Thymus (tissue), 11 donors: ENCODE results near the gene PARVA. TPM values are rescaled to one million over a fixed set of nuclear protein-coding genes. Genes with fewer than 3 reads are reported as not detected.

Source experiments
- DNase-seq, 9 donors: peaks; one replicate each; pipeline ENCODE4 v3.0.0-alpha.2; 2013; ENCODE audit warnings: low spot score in 9 of 9, low read depth in 6 of 9, missing footprints in 1 of 9
- H3K27ac ChIP-seq, 2 donors: one replicate each; pipeline ENCODE4 v1.5.1; 2013; ENCODE audit warnings: control low read depth in 1 of 2, low read depth in 1 of 2, low read length in 1 of 2, mild to moderate bottlenecking in 1 of 2, moderate library complexity in 1 of 2
- H3K27me3 ChIP-seq, 2 donors: one replicate each; pipeline ENCODE4 v1.5.1; 2013; ENCODE audit warnings: low read length in 1 of 2; ENCODE audit not compliant: control insufficient read depth in 2 of 2, insufficient read depth in 1 of 2
- H3K36me3 ChIP-seq, 2 donors: one replicate each; pipeline ENCODE4 v1.5.1; 2013; ENCODE audit warnings: low read length in 1 of 2, mild to moderate bottlenecking in 1 of 2, moderate library complexity in 1 of 2; ENCODE audit not compliant: control insufficient read depth in 2 of 2, insufficient read depth in 2 of 2
- H3K4me1 ChIP-seq, 2 donors: one replicate each; pipeline ENCODE4 v1.5.1; 2013; ENCODE audit warnings: low read length in 2 of 2; ENCODE audit not compliant: control insufficient read depth in 2 of 2, insufficient read depth in 2 of 2
- H3K4me3 ChIP-seq, 2 donors: one replicate each; pipeline ENCODE4 v1.5.1; 2013; ENCODE audit warnings: low read length in 2 of 2, control low read depth in 1 of 2, mild to moderate bottlenecking in 1 of 2
- H3K9me3 ChIP-seq, 2 donors: one replicate each; pipeline ENCODE4 v1.5.1; 2013; ENCODE audit warnings: low read length in 1 of 2, mild to moderate bottlenecking in 1 of 2; ENCODE audit not compliant: control insufficient read depth in 2 of 2, insufficient read depth in 1 of 2
- WGBS: extraction: QIAGEN DNeasy Blood & Tissue Kit; methylation state at CpG from one replicate; pipeline ENCODE4 v1.1.7; 2013; 5-methylcytosine and 5-hydroxymethylcytosine counted together
- polyA plus RNA-seq: library from polyadenylated mRNA; stranded (reverse); fragments of 200-250 nt; gene quantifications from one replicate; pipeline ENCODE4 v1.2.3, GENCODE V29; 2013
- total RNA-seq: library from RNA; stranded (reverse); fragments of 120-200 nt; gene quantifications from one replicate; pipeline ENCODE4 v1.2.4, GENCODE V29; 2013
- donor health status: healthy.

Gene PARVA
- total and polyA plus RNA-seq, 2 donors, result 2.9 to 7.8 TPM

GRCh38 chr11:12416552-12416951, 39.2 kb downstream of the PARVA start:
- H3K4me1 ChIP-seq, result no peaks in the 10 kb centered on the region
- no peaks in the 10 kb centered on the region for H3K9me3 ChIP-seq
- no peak overlapping the region for H3K4me3 ChIP-seq
- no peaks in the 10 kb centered on the region for H3K36me3 ChIP-seq
- H3K27ac ChIP-seq, result no peak overlapping the region
- no peak for DNase-seq
- WGBS, result 96% methylated on average over 6 of the region's 6 CpGs
- H3K27me3 ChIP-seq, result peaks cover 0 to 4% of the 10 kb centered on the region in 2 donors

GRCh38 chr11:12417691-12418611, 40.6 kb downstream of the PARVA start:
- no peak for DNase-seq
- Histone ChIP-seq H3K27me3 (peaks cover 0 to 4% of the 10 kb centered on the region in 2 donors), H3K4me3 (no peak overlapping the region), H3K9me3 (no peaks in the 10 kb centered on the region), H3K36me3 (no peaks in the 10 kb centered on the region), H3K27ac (no peak overlapping the region), H3K4me1 (no peaks in the 10 kb centered on the region)
- 81% methylated on average over 11 of the region's 11 CpGs for WGBS

GRCh38 chr11:12420040-12420439, 42.7 kb downstream of the PARVA start:
- Histone ChIP-seq H3K4me1 (no peaks in the 10 kb centered on the region), H3K9me3 (no peaks in the 10 kb centered on the region), H3K36me3 (no peaks in the 10 kb centered on the region), H3K27me3 (no peaks in the 10 kb centered on the region), H3K4me3 (no peak overlapping the region), H3K27ac (no peak overlapping the region)
- WGBS, result 94% methylated on average over 3 of the region's 3 CpGs
- no peak for DNase-seq

- Histone ChIP-seq H3K36me3 (no peaks in the 10 kb centered on the region), H3K27me3 (no peaks in the 10 kb centered on the region), H3K27ac (no peak overlapping the region), H3K4me1 (no peaks in the 10 kb centered on the region), H3K9me3 (no peaks in the 10 kb centered on the region), H3K4me3 (no peak overlapping the region)
- no peak for DNase-seq
- WGBS, result 95% methylated on average over 6 of the region's 6 CpGs
Observed at GRCh38 chr11:12420706-12421105, 43.3 kb downstream of the PARVA start.

- H3K4me3 ChIP-seq, result no peak overlapping the region
- H3K9me3 ChIP-seq, result no peaks in the 10 kb centered on the region
- no peaks in the 10 kb centered on the region for H3K27me3 ChIP-seq
- DNase-seq, result no peak
- 80% methylated on average over 1 of the region's 1 CpG for WGBS
- H3K4me1 ChIP-seq, result no peaks in the 10 kb centered on the region
- H3K27ac ChIP-seq, result no peak overlapping the region
- H3K36me3 ChIP-seq, result no peaks in the 10 kb centered on the region
Observed at GRCh38 chr11:12421386-12421785, 44.0 kb downstream of the PARVA start.

- H3K27ac ChIP-seq, result no peak overlapping the region
- H3K4me3 ChIP-seq, result no peak overlapping the region
- no peaks in the 10 kb centered on the region for H3K27me3 ChIP-seq
- no peaks in the 10 kb centered on the region for H3K4me1 ChIP-seq
- H3K9me3 ChIP-seq, result no peaks in the 10 kb centered on the region
- no peak for DNase-seq
- no peaks in the 10 kb centered on the region for H3K36me3 ChIP-seq
Observed at GRCh38 chr11:12426176-12426575, 48.8 kb downstream of the PARVA start.

- Histone ChIP-seq H3K4me3 (no peak overlapping the region), H3K4me1 (no peaks in the 10 kb centered on the region), H3K9me3 (no peaks in the 10 kb centered on the region), H3K27ac (no peak overlapping the region), H3K27me3 (no peaks in the 10 kb centered on the region), H3K36me3 (no peaks in the 10 kb centered on the region)
- 95% methylated on average over 3 of the region's 3 CpGs for WGBS
- DNase-seq, result no peak
Observed at GRCh38 chr11:12429155-12429554, 51.8 kb downstream of the PARVA start.

GRCh38 chr11:12430351-12430750, 53.0 kb downstream of the PARVA start:
- no peaks in the 10 kb centered on the region for H3K4me1 ChIP-seq

GRCh38 chr11:12430954-12431595, 53.7 kb downstream of the PARVA start:
- no peak for DNase-seq
- Histone ChIP-seq H3K27me3 (no peaks in the 10 kb centered on the region), H3K4me1 (no peaks in the 10 kb centered on the region), H3K27ac (no peak overlapping the region), H3K36me3 (no peaks in the 10 kb centered on the region), H3K9me3 (no peaks in the 10 kb centered on the region), H3K4me3 (no peak overlapping the region)
- 86% methylated on average over 5 of the region's 5 CpGs for WGBS

More at GRCh38 chr11:12430351-12430750, 53.0 kb downstream of the PARVA start:
- Histone ChIP-seq H3K9me3 (no peaks in the 10 kb centered on the region), H3K4me3 (no peak overlapping the region), H3K27ac (no peak overlapping the region), H3K27me3 (no peaks in the 10 kb centered on the region), H3K36me3 (no peaks in the 10 kb centered on the region)
- 88% methylated on average over 3 of the region's 3 CpGs for WGBS
- DNase-seq, result no peak
